Type B pancreatic cell (in vitro differentiated cells): ENCODE measurements around the gene GNPDA1. TPM values are rescaled to one million over a fixed set of nuclear protein-coding genes. Genes with fewer than 3 reads are reported as not detected.
A peak's percentile ranks its signal among the peaks of the same experiment; 100 is the strongest.

Experiments
- DNase-seq: peaks from one replicate; pipeline ENCODE4 v3.0.0; 2021; ENCODE audit warnings: mixed read lengths; ENCODE audit not compliant: unreplicated experiment; ENCODE audit errors: extremely low spot score
- H3K27ac Mint-ChIP-seq: 2 replicates; pipeline ENCODE4 v1.8.0; 2021; ENCODE audit warnings: mild to moderate bottlenecking, mixed read lengths
- H3K27me3 Mint-ChIP-seq: 2 replicates; pipeline ENCODE4 v1.8.0; 2021; ENCODE audit warnings: mixed read lengths
- H3K36me3 Mint-ChIP-seq: 2 replicates; pipeline ENCODE4 v1.8.0; 2021; ENCODE audit warnings: mixed read lengths
- H3K4me1 Mint-ChIP-seq: one replicate; pipeline ENCODE4 v1.8.0; 2021; ENCODE audit warnings: mixed read lengths; ENCODE audit not compliant: unreplicated experiment
- H3K4me3 Mint-ChIP-seq: 2 replicates; pipeline ENCODE4 v1.8.0; 2021; ENCODE audit warnings: mild to moderate bottlenecking, mixed read lengths
- H3K9me3 Mint-ChIP-seq: 2 replicates; pipeline ENCODE4 v1.8.0; 2021; ENCODE audit warnings: mixed read lengths
- CTCF ChIP-seq: fragments of 200-600 bp; sonication (generic); conservative IDR thresholded peaks from 2 replicates; pipeline ENCODE4 v1.5.0; 2021; ENCODE audit warnings: antibody characterized with exemption, mild to moderate bottlenecking
- total RNA-seq: library from RNA; stranded (reverse); gene quantifications from 2 replicates; pipeline ENCODE4 v1.2.1, GENCODE V29; 2021; ENCODE audit warnings: low replicate concordance

Gene GNPDA1
- total RNA-seq, 1 donor from 2014 or later: 50.4 TPM

- Mint-ChIP-seq H3K4me1 (peaks cover 23% of the 10 kb centered on the region), H3K4me3 (peak overlapping the region; percentile 90), H3K9me3 (no peaks in the 10 kb centered on the region), H3K27me3 (no peaks in the 10 kb centered on the region), H3K36me3 (no peaks in the 10 kb centered on the region), H3K27ac (peak overlapping the region; percentile 64)
- no peak for DNase-seq
- peak; percentile 70 for TF ChIP-seq CTCF
Measured at GRCh38 chr5:142012186-142012785, 541 bp downstream of the GNPDA1 start.

GRCh38 chr5:142011572-142012185 is 1.1 kb downstream of the GNPDA1 start:
- no peak for TF ChIP-seq CTCF
- H3K27ac Mint-ChIP-seq: peak overlapping the region; percentile 64
- H3K4me3 Mint-ChIP-seq: peak overlapping the region; percentile 90
- no peak for DNase-seq
- H3K4me1 Mint-ChIP-seq: peaks cover 23% of the 10 kb centered on the region
- peaks cover 4% of the 10 kb centered on the region for H3K36me3 Mint-ChIP-seq
- H3K9me3 Mint-ChIP-seq: no peaks in the 10 kb centered on the region
- no peaks in the 10 kb centered on the region for H3K27me3 Mint-ChIP-seq

GRCh38 chr5:142009886-142010285 is 2.9 kb downstream of the GNPDA1 start:
- no peaks in the 10 kb centered on the region for H3K9me3 Mint-ChIP-seq
- H3K4me1 Mint-ChIP-seq: peaks cover 12% of the 10 kb centered on the region
- H3K36me3 Mint-ChIP-seq: peaks cover 9% of the 10 kb centered on the region
- H3K27ac Mint-ChIP-seq: no peak overlapping the region
- no peak for TF ChIP-seq CTCF
- H3K4me3 Mint-ChIP-seq: no peak overlapping the region
- no peaks in the 10 kb centered on the region for H3K27me3 Mint-ChIP-seq
- no peak for DNase-seq

- TF ChIP-seq CTCF: no peak
- Mint-ChIP-seq H3K4me1 (peaks cover 12% of the 10 kb centered on the region), H3K27ac (no peak overlapping the region), H3K4me3 (no peak overlapping the region), H3K36me3 (peaks cover 9% of the 10 kb centered on the region), H3K9me3 (no peaks in the 10 kb centered on the region), H3K27me3 (no peaks in the 10 kb centered on the region)
- no peak for DNase-seq
Measured at GRCh38 chr5:142008813-142009212, 4.0 kb downstream of the GNPDA1 start.

GRCh38 chr5:142007237-142007544 is 5.6 kb downstream of the GNPDA1 start:
- no peak for DNase-seq
- no peak overlapping the region for H3K27ac Mint-ChIP-seq
- no peaks in the 10 kb centered on the region for H3K9me3 Mint-ChIP-seq
- TF ChIP-seq CTCF: no peak
- H3K4me3 Mint-ChIP-seq: no peak overlapping the region
- H3K4me1 Mint-ChIP-seq: peaks cover 4% of the 10 kb centered on the region
- peaks cover 9% of the 10 kb centered on the region for H3K36me3 Mint-ChIP-seq
- no peaks in the 10 kb centered on the region for H3K27me3 Mint-ChIP-seq
